Stimulated activated CD8-positive, alpha-beta memory T cell treated with anti-CD3 and anti-CD28 coated beads, Interleukin-7, amount 100 ng/mL, for 1 hour (primary cell): ENCODE results near the gene LRMDA.

Experiments
- DNase-seq, 2 donors: peaks; one replicate each; pipeline ENCODE4 v3.0.0-alpha.2; 2020; ENCODE audit warnings: low read depth in 2 of 2

The LRMDA gene

DNA sequence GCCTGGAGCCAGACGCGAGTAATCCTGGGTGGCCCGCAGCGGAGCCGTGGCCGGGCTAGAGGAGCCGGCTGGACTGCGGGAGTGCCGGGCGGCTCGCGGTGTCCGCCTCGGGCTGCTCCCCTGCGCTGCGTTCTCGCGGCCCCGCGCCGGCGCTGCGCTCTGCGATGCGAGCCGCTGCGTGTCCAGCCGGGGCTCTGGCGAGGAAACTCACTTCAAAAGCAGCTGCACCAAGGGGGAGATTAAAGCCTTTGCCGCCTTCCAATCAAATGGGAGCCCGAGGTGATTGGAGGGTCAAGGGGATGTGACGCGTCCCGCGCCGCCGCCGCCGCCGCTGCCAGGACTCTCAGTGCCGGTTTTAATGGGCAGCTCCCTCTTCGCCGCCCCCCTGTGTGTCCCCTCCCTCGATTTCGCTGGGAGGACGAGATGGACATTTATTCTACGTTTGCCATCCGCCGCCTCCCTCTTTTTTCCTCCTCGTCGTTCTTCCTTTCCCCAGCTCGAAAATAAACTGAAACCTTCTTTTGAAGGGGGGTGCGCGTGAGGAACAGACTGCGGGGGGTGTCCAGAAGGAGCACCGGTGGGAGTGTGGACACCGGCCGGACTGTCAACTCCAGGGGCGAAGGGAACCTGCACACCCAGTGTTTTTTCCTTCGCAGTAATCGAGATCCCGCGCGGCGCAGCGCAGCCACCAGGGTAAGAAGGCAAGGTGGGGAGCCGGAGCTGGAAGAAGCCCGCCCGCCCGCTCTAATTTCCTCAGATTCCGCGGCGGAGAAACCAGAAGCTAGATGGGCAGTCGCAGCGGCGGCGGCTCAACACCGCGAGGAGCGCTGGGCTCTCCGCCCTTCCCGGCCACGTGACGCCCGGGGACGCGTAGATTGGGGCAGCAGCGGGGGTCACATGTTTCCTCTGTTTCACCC is 29.6 kb upstream of the LRMDA start, which contains the start of gene ZNF503:
ZNF503 (minus strand) TSS at position 196 of the 917 bp plus-strand sequence. CDS start 345 bp downstream, outside the sequence.
- DNase-seq = no peak

DNA sequence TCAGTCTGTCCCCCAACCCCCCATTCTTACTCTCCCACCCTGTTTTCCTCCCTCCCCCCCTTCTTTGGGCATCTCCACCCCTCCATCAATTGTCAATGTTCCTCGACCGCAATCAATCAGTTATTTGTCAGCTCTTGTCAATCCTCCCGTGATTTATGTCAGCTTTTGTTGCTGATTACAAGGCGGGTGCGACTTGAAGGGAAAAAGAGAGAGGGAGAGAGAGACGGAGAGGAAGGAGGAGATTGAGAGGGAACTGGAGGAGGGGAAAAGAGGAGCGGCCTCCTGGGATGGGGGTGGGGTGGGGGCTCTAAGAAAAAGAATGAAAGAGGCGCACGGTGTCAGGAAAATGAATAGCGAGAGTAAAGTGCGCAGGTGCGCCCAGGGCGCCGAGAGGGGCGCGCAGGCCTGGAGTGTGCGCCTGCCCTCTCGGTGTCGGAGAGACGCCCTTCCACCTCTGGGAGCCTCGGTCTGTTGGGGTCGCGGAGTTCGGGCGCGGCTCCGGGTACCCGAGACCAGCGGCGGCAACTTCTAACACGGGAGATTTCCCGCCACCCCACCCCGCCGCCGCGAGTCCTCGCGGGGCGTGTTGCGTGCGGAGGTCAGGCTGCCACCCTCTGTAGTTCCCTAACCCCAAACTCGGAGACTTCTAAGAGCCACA is 28.8 kb upstream of the LRMDA start:
- no peak for DNase-seq

- no peak for DNase-seq
Observed at GRCh38 chr10:75403144-75403938, 28.1 kb upstream of the LRMDA start.

DNA sequence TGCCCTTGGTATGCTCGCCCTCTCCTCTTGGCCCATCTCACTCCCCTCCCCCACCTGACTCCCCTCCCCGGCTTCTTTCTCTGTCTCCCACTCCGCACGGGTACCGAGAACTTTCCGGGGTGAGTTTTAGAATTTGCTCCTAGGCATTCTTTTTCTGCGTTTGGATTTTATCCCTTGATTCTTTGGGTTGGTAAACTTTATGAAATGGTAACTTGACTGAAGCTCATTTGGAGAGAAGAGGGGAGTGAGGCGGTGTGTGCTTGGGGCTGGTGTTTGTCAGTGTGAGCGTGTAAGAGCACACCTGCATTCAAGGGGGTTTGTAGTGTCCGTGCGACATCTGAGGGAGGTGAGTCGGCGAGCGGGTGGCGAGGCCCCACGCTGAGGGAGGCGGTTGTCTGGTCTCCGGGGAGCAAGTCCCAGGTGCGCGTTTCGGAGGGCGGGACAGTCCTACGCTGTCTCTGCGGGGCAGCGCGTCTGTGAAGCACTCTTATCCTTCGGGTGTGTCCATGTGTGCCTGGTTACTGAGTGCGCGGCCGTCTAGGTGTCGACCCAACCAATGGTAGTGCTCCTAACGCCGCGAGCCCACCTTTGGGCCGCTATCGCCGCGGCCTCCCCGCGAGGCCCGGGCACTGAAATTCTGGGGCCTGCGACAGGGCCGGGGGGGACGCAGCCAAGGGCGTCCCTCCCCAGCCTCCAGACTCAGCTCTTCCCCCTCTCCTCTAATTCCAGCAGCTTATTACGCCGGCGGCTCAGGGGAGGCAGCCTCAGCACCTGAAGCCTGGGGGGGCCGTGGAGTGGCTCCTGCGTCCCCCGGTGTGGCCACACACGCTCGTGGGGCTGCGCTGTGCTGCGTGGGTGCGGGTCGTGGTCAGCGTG is 27.2 kb upstream of the LRMDA start:
- no peak for DNase-seq

DNA sequence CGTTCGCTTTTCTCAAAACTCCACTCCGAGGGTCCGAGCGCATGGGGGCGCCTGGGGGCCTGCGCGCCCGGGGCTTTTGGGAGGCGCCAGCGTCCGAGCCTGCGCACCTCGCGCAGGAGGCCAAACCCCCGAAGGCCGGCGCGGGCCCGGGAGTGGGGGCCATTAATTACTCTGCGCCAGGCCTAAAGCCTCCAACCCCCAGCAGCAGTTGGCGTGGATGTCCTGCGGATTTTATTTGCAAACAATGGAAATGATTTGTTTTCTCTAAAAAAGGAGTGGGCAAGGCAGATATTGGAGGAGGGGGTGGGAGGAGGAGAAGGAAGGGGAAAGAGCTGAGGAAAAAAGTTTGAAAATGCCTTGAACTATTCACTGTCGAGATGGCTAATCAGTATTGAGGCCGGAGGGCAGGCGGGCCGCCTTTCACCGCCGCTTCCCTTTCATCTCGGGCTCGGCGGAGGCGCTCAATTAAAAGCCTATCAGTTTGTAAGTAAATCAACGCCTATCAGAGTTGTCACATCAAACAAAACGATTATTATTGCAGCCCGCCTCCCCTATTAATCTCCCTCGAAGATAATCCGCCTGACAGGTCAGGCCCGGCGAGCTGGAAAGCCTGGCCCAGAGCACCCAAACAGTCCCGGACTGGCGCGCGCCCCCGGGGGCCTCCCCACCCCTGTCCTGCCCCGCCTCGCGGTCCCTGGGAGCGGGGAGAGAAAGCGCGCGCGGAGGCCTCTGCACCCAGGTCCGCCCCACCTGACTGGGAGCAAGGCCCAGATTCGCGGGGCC is 26.4 kb upstream of the LRMDA start:
- no peak for DNase-seq

GRCh38 chr10:75405598-75406461 is 25.6 kb upstream of the LRMDA start:
- DNase-seq = no peak

GRCh38 chr10:75406462-75407223 is 24.8 kb upstream of the LRMDA start:
- DNase-seq = no peak

DNA sequence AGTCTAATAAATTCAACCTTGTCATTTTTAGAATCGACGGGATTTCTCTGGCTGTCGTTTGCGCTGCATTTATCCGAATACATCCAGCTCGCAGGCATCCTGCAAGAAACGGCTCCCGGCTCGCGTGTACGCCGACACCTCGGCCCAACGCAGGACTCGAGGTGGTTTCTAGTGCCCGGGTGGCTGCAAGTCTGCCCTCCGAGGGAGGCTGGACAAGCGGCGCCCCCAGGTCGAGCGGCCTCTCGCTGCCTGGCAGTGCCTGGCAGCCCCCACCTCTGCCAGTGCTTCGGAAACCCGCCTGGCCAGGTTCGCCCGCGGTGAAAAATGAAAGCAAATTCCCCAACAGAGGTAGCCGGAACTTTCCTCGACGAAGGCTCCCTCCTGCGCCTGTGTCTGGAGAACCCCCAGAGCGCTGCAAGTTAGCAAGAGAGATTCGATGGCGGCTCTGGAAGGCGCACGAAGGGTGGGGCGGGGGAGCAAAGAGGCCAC is 24.2 kb upstream of the LRMDA start:
- DNase-seq = no peak

DNA sequence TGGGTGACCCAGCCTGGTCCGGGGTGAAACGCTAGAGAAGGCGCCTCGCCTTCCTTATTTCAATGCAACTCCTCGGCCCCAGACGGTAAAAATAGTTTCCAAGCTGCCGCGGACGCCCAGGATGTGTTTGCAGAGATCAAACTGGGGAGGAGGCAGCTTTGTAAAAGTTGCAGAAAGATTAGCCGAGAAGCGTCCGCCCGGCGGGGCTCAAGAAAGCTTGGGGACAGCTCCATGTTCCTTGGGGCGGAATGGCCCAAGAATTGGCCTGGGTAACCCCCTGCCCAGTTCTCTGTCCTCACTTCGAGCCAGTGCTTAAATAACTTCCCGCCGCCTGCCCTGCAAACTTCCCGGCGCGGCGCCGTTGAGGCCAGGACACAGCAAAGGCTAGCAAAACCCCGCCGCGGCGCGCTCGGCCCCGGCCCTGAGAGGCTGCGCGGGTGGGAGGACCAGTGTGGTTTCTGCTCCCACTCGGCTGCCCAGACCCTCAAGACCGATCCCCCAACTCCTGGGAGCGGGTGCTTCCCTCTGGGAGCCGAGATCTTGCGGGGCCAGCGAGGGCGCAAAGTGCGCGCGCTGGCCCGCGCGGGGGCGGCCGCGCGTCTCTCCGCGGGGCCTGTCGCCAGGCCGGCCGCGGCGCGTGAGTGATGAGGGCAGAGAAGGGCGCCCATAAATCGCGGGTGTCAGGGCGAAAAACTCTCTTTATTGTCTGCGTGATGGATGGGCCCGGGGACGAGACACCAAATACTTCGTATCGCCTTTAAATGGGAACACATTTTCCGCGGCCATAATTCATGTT is 23.5 kb upstream of the LRMDA start:
- DNase-seq = no peak

DNA sequence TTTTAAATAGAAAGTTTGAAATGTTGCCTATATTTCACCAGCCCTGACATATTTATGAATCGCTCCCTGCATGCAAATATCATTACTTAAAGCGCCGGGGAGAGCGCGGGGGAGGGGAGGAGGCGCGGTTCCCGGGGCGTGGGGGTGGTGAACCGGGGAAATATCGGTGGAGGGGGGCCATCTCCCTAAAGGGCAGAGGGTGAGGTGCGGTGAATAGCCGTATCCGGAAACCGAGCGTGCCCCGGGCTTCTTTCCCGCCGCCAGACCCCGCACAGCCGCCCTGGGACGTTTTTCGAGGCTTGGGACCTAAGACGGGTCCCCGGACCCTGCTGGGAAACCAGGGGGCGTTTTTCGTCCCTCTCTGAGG is 22.9 kb upstream of the LRMDA start:
- no peak for DNase-seq

DNA sequence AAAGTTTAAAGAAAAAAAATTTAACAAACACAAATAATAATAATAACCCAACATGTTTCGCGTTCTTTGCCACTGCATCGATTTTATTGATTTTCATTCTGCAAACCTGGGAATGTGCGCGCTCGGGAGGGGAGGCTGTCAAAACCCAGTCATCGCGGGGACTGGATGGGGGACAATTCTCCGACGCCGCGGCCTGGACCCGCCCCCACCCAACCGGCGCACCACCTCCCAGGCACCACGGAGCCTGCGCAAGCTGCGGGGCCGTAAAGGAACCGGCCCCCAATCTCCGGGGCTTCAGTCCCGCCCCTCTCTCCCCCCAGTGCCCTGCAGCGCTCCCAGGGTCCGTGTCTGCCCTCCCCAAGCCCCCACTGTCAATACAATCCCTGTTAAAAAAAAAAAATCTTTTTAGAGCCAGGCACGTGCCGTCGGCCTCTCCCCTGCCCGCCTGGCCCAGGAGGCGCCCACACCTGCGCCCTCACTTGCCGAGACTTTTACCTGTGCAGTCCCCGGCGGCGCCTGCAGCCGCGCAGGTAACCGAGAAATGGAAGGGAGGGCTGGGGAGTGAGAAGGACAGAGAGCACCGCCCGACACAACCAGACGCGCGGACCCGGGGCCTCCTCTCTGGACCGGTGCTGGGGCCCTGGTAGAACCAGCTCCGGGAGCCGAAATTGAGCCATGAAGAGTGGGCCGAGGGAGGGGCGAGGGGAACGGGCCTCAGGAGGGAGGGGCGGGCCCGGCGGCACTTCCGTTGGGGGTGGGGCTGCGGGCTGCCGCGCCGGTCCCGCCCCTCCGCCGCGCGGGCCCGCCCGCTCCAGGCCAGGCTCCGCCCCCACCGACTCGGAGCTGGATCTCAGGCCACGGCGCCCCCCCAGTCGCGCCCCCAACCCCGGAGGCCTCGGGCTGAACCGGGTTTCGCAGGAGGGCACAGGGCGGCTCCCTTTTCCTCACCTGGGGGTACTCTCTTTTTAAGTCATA is 22.2 kb upstream of the LRMDA start:
- no peak for DNase-seq

GRCh38 chr10:75410132-75411005 is 21.1 kb upstream of the LRMDA start:
- DNase-seq = no peak

DNA sequence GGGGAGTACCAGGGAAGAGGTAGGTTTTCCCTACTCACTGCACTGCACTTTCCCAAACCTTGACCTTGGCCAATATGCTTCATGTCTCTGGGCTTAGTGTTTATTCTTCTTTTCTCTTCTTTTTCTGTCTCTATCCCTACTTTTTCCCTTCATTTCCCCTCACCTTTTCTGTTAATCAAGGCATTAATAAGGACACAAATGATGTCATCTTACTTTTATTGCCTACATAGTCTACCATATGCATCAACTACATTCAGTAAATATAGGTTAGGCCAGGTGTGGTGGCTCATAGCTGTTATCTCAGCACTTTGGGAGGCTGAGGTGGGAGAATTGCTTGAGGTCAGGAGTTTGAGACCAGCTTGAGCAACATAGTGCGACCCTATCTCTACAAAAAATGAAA is 16.9 kb upstream of the LRMDA start:
- DNase-seq = no peak

GRCh38 chr10:75417522-75417927 is 13.9 kb upstream of the LRMDA start:
- no peak for DNase-seq

- DNase-seq = no peak
Observed at GRCh38 chr10:75418293-75418692, 13.1 kb upstream of the LRMDA start.

DNA sequence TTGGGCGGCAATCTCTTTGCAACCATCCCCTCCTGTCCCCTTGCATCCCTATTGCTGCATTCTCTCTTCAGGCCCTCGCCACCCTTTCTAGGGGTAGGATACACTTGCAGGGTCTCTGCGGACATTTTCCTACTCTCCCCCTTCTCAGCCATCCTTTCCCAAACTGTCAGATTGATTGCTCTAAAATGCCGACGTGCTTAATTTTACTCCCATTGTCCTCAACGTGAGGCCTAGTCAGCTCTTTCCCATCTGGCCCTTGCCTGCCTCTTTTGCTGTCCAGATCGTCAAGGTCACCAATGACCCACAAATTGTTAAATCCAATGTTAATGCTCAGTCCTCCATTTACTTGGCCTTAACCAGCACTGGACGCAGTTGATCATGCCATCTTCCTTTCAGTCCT is 12.7 kb upstream of the LRMDA start:
- no peak for DNase-seq
